ENCODE results near the gene TFB1M.

Gene TFB1M

GRCh38 chr6:155216312-155217046, 97.8 kb downstream of the TFB1M start:
- DNase-seq (ENCODE audit: extremely low read depth, insufficient read length) = no peak
- no peaks in the 10 kb centered on the region for H3K27me3 ChIP-seq (replicated peaks; ENCODE audit: control insufficient read depth, insufficient read depth, low read length)

GRCh38 chr6:155215906-155216305, 98.4 kb downstream of the TFB1M start:
- Histone ChIP-seq H3K36me3 (ENCODE audit: control insufficient read depth, insufficient read depth, low read length) (peaks cover 36% of the 10 kb centered on the region), H3K4me3 (replicated peaks; ENCODE audit: low read depth, low read length) (no peak overlapping the region), H3K27me3 (replicated peaks; ENCODE audit: control insufficient read depth, insufficient read depth, low read length) (no peaks in the 10 kb centered on the region)
- no peak for DNase-seq (ENCODE audit: extremely low read depth, insufficient read length)
- no peak for TF ChIP-seq CTCF (IDR thresholded peaks at IDR 0.05; ENCODE audit: insufficient read depth, low read length, poor library complexity, severe bottlenecking)

More at GRCh38 chr6:155216312-155217046, 97.8 kb downstream of the TFB1M start:
- no peak for TF ChIP-seq CTCF (IDR thresholded peaks at IDR 0.05; ENCODE audit: insufficient read depth, low read length, poor library complexity, severe bottlenecking)
- Histone ChIP-seq H3K36me3 (ENCODE audit: control insufficient read depth, insufficient read depth, low read length) (peaks cover 34% of the 10 kb centered on the region), H3K4me3 (replicated peaks; ENCODE audit: low read depth, low read length) (no peak overlapping the region)

- no peak for DNase-seq (ENCODE audit: extremely low read depth, insufficient read length)
- no peaks in the 10 kb centered on the region for H3K27me3 ChIP-seq (replicated peaks; ENCODE audit: control insufficient read depth, insufficient read depth, low read length)
- H3K36me3 ChIP-seq (ENCODE audit: control insufficient read depth, insufficient read depth, low read length) = peaks cover 28% of the 10 kb centered on the region
- no peak for TF ChIP-seq CTCF (IDR thresholded peaks at IDR 0.05; ENCODE audit: insufficient read depth, low read length, poor library complexity, severe bottlenecking)
- H3K4me3 ChIP-seq (replicated peaks; ENCODE audit: low read depth, low read length) = no peak overlapping the region
Observed at GRCh38 chr6:155213611-155214372, 100.5 kb downstream of the TFB1M start.

GRCh38 chr6:155212616-155213380, 101.5 kb downstream of the TFB1M start:
- no peaks in the 10 kb centered on the region for H3K27me3 ChIP-seq (replicated peaks; ENCODE audit: control insufficient read depth, insufficient read depth, low read length)
- peaks cover 23% of the 10 kb centered on the region for H3K36me3 ChIP-seq (ENCODE audit: control insufficient read depth, insufficient read depth, low read length)
- H3K4me3 ChIP-seq (replicated peaks; ENCODE audit: low read depth, low read length) = no peak overlapping the region
- TF ChIP-seq CTCF (IDR thresholded peaks at IDR 0.05; ENCODE audit: insufficient read depth, low read length, poor library complexity, severe bottlenecking) = no peak
- no peak for DNase-seq (ENCODE audit: extremely low read depth, insufficient read length)

- no peak overlapping the region for H3K4me3 ChIP-seq (replicated peaks; ENCODE audit: low read depth, low read length)
- peaks cover 24% of the 10 kb centered on the region for H3K36me3 ChIP-seq (ENCODE audit: control insufficient read depth, insufficient read depth, low read length)
- TF ChIP-seq CTCF (IDR thresholded peaks at IDR 0.05; ENCODE audit: insufficient read depth, low read length, poor library complexity, severe bottlenecking) = no peak
- no peak for DNase-seq (ENCODE audit: extremely low read depth, insufficient read length)
- H3K27me3 ChIP-seq (replicated peaks; ENCODE audit: control insufficient read depth, insufficient read depth, low read length) = no peaks in the 10 kb centered on the region
Observed at GRCh38 chr6:155212106-155212505, 102.2 kb downstream of the TFB1M start.
